GM19043 (cell line): ENCODE measurements around the gene BUD13.
"Not testable (repeated sequence)": the region's sequence is repeated elsewhere in the genome, so short reads cannot be mapped to it uniquely, and the experiment has no call there.

Experiments
- ATAC-seq: cut with Tn5 transposase; IDR thresholded peaks from one replicate; pipeline ENCODE4 v1.9.1; 2021; ENCODE audit warnings: low read depth; ENCODE audit not compliant: unreplicated experiment

BUD13 gene

GRCh38 chr11:116771935-116772334 lies 852 bp downstream of the BUD13 start:
- ATAC-seq: no peak

- ATAC-seq: no peak
These were observed 10.7 kb downstream of the BUD13 start for GRCh38 chr11:116762132-116762531.

- ATAC-seq: not testable (repeated sequence)
These were observed 16.7 kb downstream of the BUD13 start for GRCh38 chr11:116756044-116756443.

- no peak for ATAC-seq
These were observed 22.6 kb downstream of the BUD13 start for GRCh38 chr11:116750070-116750718.

GRCh38 chr11:116742104-116742503 lies 30.7 kb downstream of the BUD13 start:
- ATAC-seq: no peak

GRCh38 chr11:116740741-116741140 lies 32.0 kb downstream of the BUD13 start:
- ATAC-seq: no peak

GRCh38 chr11:116738975-116739374 lies 33.8 kb downstream of the BUD13 start:
- no peak for ATAC-seq

GRCh38 chr11:116736763-116737162 lies 36.0 kb downstream of the BUD13 start:
- ATAC-seq: no peak

- ATAC-seq: no peak
These were observed 38.7 kb downstream of the BUD13 start for GRCh38 chr11:116733969-116734508.

- ATAC-seq: no peak
These were observed 39.6 kb downstream of the BUD13 start for GRCh38 chr11:116733043-116733755.

GRCh38 chr11:116732271-116733042 lies 40.3 kb downstream of the BUD13 start:
- ATAC-seq: peak; percentile 84

GRCh38 chr11:116731821-116732220 lies 41.0 kb downstream of the BUD13 start:
- no peak for ATAC-seq

- no peak for ATAC-seq
These were observed 41.6 kb downstream of the BUD13 start for GRCh38 chr11:116731097-116731761.

GRCh38 chr11:116730601-116731000 lies 42.2 kb downstream of the BUD13 start:
- ATAC-seq: no peak

- ATAC-seq: no peak
These were observed 42.6 kb downstream of the BUD13 start for GRCh38 chr11:116730241-116730561.

- ATAC-seq: no peak
These were observed 43.1 kb downstream of the BUD13 start for GRCh38 chr11:116729501-116730240.

- no peak for ATAC-seq
These were observed 44.8 kb downstream of the BUD13 start for GRCh38 chr11:116727990-116728389.

GRCh38 chr11:116725434-116726221 lies 47.2 kb downstream of the BUD13 start:
- no peak for ATAC-seq

GRCh38 chr11:116724813-116725212 lies 48.0 kb downstream of the BUD13 start:
- no peak for ATAC-seq
